OCI-LY1 (cell line): ENCODE data around the gene ENTPD1.

Experiments used
- EZH2 ChIP-seq: fragments of 200-600 bp; sonication (generic), shearing (Covaris generic); IDR thresholded peaks from 2 replicates; pipeline ENCODE4 v1.8.0; 2017; ENCODE audit warnings: borderline replicate concordance, mixed run types, mild to moderate bottlenecking, antibody characterized with exemption, low read length, moderate library complexity, mixed read lengths
- TF ChIP-seq, protein P1 (sequence below): fragments of 200-600 bp; sonication (generic), shearing (Covaris generic); IDR thresholded peaks from 2 replicates; pipeline ENCODE4 v1.5.1; 2017; ENCODE audit warnings: mild to moderate bottlenecking, antibody characterized with exemption, low read length, moderate library complexity, mixed read lengths

GRCh38 chr10:95741807-95742467, 14.0 kb upstream of the ENTPD1 start:
- TF ChIP-seq, protein P1, sequence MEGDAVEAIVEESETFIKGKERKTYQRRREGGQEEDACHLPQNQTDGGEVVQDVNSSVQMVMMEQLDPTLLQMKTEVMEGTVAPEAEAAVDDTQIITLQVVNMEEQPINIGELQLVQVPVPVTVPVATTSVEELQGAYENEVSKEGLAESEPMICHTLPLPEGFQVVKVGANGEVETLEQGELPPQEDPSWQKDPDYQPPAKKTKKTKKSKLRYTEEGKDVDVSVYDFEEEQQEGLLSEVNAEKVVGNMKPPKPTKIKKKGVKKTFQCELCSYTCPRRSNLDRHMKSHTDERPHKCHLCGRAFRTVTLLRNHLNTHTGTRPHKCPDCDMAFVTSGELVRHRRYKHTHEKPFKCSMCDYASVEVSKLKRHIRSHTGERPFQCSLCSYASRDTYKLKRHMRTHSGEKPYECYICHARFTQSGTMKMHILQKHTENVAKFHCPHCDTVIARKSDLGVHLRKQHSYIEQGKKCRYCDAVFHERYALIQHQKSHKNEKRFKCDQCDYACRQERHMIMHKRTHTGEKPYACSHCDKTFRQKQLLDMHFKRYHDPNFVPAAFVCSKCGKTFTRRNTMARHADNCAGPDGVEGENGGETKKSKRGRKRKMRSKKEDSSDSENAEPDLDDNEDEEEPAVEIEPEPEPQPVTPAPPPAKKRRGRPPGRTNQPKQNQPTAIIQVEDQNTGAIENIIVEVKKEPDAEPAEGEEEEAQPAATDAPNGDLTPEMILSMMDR = no peak
- no peak for TF ChIP-seq EZH2
